T-helper 22 cell (primary cell): ENCODE results near the gene FAM222A.

Experiments
- DNase-seq: peaks from one replicate; pipeline ENCODE4 v3.0.0-alpha.2; 2020; ENCODE audit warnings: low read depth

Gene FAM222A

GRCh38 chr12:109710747-109711595 is 2.7 kb upstream of the FAM222A start:
- DNase-seq: no peak

- DNase-seq: no peak
These were observed 1.8 kb upstream of the FAM222A start for GRCh38 chr12:109711596-109712461.

DNA sequence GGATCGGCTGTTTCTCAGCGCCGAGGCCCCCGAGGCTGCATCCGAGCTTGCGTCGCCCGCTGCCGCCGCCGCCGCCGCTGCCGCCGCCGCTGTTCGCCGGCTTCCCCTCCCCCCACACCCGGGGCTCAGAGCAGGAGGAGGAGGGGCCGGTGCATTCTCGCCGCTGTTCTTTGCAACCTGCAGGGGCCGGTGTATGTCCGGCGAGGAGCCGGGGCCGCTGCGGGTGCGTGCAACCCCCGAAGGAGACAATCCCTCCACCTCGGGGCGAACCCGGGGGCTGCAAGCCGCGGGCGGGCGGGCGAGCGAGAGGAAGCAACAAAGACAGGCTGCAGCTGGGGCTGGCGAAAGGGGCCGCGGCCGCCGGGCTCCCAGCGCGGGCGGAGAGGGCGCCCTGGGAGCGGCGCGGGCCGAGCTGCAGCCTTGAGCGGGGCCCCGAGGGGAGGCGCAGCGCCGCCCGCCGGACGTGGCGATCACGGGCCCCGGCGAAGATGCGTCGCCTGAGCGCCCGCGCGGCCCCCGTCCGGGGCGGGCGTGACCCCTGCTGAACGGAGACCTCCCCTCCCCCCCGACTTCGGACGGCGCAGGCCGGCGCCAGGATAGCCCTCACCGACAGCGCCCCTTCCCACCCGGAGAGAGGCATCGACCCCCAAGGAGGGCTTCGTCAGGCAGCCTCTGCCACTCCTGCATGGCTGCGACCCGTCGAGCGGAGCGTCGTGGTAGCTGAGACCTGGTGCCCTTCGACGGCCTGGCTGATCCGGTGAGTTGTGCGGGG is 702 bp downstream of the FAM222A start:
- peak; percentile 25 for DNase-seq

GRCh38 chr12:109714913-109715244 is 1.3 kb downstream of the FAM222A start:
- no peak for DNase-seq

- DNase-seq: peak; percentile 9
These were observed 1.9 kb downstream of the FAM222A start for GRCh38 chr12:109715310-109716091.

DNA sequence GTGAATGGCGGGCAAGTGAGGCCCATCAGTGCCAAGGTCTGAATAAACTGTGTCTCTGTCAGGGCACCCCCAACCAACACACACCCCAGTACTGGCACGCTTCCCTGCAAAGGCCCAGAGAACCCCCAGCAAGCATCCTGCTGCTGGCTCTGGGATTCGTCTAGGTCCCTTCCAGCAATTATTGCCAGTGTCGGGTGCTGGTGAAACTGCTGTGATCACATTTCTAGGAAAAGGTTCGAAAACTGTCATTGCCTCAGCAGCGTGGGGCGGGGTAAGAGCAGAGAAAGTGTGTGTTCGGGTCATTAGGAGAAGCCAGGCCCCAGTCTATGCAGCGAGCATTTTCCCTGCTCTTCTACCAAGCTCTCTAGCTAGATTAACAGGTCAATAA is 2.5 kb downstream of the FAM222A start:
- no peak for DNase-seq

DNA sequence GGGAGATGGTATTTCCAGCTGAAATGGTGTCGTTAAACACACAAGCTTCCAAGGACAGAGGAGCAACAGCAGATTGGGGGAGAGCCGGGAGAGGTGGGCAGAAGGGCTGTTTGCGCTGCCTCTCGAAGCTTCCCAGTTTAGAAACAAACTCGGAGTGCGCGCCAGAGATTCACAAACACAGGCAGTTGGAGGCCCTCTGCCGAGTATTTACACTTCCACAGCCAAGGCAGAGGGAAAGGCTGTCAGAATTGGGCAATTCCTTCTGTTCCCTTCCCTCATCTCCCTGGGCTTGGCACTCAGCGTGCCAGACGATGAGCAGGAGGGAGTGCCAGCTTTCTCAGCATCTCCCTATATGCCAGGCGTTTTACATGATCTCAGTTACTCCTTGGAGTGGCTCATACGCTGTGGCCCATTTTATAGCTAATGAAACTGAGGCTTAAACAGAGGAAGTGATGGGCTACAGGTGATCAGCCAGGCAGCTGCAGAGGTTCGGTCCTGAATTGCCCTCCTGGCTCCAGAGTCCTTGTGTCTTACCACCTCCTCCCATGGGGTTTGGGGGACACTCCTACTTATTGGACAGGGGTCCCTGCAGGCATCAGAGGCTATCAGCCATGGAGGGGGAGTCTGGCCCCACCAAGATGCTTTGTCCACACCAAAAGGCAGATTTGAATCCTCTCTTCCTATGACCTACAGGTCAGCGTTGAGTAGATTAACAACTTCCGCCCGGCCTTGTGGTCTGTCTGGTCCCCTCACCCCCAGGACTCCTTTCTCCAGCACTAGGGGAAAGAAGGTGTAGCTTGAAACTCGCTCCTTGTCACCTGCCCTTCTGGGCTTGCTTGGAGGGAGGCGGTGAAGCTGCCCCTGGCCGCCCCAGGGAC is 3.1 kb downstream of the FAM222A start:
- DNase-seq: no peak

- no peak for DNase-seq
These were observed 4.0 kb downstream of the FAM222A start for GRCh38 chr12:109717390-109718357.

DNA sequence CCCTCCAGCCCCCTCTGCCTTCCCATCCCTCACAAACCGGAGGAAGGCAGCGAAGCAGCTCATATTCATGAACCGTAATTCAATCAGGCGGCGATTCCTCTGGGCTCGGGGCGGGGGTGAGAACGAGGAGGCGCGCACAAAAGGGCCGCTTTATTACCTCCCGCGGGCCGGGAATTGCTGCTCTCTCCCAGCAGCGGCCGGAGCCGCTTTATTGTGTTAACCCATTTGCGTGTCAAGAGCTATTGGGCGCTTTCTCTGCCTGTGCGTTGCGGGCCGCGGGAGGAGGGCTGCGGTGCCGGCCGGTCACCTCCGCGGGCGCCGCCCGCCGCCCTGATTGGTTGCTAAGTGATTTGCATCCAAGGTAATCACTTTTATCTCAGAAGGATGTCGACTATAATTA is 4.8 kb downstream of the FAM222A start:
- DNase-seq: no peak

- no peak for DNase-seq
These were observed 5.7 kb downstream of the FAM222A start for GRCh38 chr12:109719123-109720022.

GRCh38 chr12:109720152-109720856 is 6.7 kb downstream of the FAM222A start:
- no peak for DNase-seq

GRCh38 chr12:109720857-109721189 is 7.2 kb downstream of the FAM222A start:
- DNase-seq: no peak

- no peak for DNase-seq
These were observed 7.7 kb downstream of the FAM222A start for GRCh38 chr12:109721276-109721675.

DNA sequence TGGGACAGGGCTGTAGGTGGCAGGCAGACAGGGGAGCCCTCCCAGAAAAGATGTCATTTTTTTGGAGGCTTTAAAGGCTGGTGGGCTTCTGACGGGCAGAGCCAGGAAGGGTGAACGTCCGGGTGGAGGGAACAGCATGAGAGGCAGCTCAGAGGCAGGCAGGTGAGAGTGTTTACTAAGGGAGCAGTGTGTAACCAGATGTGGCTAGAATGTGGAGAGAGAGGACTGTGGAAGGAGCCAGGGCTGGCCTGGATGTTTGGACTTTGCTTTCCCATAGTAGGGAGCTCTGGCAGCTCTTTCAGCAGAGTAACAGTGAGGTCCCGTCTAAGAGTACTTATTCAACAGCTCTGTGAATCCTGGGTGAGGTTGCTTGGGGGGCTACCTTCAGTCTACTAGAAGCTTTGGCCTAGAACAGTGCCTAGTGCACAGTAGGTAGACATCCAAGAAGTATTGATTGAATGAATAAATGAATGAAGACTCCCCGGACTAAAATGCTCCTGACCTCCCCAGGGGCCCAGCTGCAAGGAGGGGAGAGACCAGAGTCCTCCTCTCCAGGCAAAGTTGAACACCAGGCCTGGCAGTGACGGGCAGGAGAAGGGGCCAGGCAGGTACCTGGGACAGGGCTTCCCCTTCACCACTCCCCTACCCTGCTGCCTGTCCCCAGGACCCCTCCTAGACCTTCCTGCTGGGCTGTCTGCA is 8.5 kb downstream of the FAM222A start:
- DNase-seq: no peak

DNA sequence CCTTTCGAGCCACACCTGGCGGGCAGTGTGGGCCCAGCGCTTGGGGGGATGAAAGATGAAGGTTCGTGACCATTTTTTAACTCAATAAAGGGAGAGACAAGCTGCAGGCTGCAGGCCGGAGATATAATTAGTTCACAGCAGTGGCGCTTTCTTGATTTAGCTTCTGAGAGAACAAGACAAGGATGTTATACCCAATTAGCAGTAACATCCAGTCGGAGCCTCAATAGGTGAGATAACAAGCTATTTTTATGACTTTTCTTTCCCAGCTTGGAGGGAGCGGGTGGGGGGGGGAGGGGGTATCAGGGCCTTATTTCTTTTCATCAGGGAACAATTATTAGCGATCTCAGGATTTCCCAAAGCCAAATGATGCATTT is 9.1 kb downstream of the FAM222A start:
- no peak for DNase-seq

DNA sequence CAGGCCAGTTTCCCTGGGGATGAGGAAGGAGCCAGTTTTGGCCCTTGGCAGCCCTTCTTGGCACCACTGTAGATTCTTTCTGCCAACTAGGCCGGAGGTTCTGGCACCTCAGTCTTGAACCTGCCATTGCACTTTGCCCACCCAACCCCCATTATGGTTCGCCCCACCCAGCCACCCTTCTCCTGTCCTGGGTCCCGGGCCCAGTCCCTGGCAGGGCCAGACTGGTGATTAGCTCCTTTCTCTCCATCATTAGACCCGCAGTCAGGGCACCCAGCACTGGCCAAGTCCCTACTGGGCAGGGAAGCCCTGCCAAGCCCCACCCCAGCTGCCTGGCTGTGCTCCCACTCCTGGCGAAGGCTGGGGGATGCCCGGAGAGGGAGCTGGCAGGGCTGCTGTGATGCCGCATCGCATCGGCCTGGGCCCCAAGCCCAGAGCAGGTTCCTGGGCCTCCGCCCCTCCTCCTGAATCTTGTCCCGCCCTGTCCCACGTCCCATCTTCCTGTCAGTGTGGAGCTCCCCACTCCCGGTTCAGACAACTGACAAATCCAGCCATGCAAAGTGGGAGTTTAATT is 9.8 kb downstream of the FAM222A start:
- DNase-seq: no peak

GRCh38 chr12:109724321-109724892 is 10.8 kb downstream of the FAM222A start:
- no peak for DNase-seq
